Tibial nerve (tissue), 4 donors: ENCODE measurements around the gene ARHGAP1.
"Not testable (repeated sequence)": the region's sequence is repeated elsewhere in the genome, so short reads cannot be mapped to it uniquely, and the experiment has no call there.

Source experiments
- CTCF ChIP-seq, 5 experiments: fragments of 200-600 bp in 3 of 5; fragments of 450-650 bp in 2 of 5; sonication (generic) in 3 of 5; IDR thresholded peaks; one replicate each; pipeline ENCODE4 v1.5.1; 2016 to 2019; ENCODE audit warnings: antibody characterized with exemption in 5 of 5, mild to moderate bottlenecking in 3 of 5, moderate library complexity in 2 of 5
- EP300 ChIP-seq, 2 donors: sonication (generic); formaldehyde crosslinking; IDR thresholded peaks; one replicate each; pipeline ENCODE4 v1.6.1; 2017; ENCODE audit warnings: antibody characterized with exemption in 2 of 2, mild to moderate bottlenecking in 1 of 2
- POLR2A ChIP-seq, 2 donors: fragments of 450-650 bp; IDR thresholded peaks; one replicate each; pipeline ENCODE4 v1.6.1; 2017; ENCODE audit warnings: antibody characterized with exemption in 2 of 2, mild to moderate bottlenecking in 2 of 2, moderate library complexity in 2 of 2

GRCh38 chr11:46709351-46709750, 8.9 kb upstream of the ARHGAP1 start:
- TF ChIP-seq CTCF, POLR2A, EP300 (IDR thresholded peaks at IDR 0.05): not testable (repeated sequence)
